ENCODE measurements around the gene MAPK8. TPM values are rescaled to one million over a fixed set of nuclear protein-coding genes. Genes with fewer than 3 reads are reported as not detected.

MAPK8 gene
- polyA plus RNA-seq, 2 of the 4 experiments (the other 2 are of a cell fraction), result 29.6 to 71.4 TPM

DNA sequence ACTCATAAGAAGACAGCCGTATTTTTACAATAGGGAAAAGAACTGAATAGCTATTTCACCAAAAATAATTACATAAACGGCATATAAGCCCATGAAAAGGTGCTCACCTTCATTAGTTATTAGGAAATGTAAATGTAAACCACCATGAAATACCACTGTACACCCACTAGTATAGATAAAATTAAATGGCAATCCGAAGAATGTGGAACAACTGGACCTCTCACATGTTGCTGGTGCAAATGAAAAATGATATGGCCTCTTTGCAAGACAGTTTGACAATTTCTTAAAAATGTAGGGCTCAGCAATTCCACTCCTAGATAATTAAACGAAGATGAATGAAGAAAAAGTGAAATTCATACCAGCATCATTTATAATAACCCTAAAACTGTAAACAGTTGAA is 91.8 kb downstream of the MAPK8 start (continued):
- TF ChIP-seq PHF8 (IDR thresholded peaks at IDR 0.05; ENCODE audit: borderline replicate concordance, low read depth), result no peak
- no peak for TF ChIP-seq CTCF (IDR thresholded peaks at IDR 0.05)
- no peak for TF ChIP-seq JUNB (IDR thresholded peaks at IDR 0.05)
- TF ChIP-seq HMGXB4 (CRISPR knock-in tag; IDR thresholded peaks at IDR 0.05; ENCODE audit: borderline replicate concordance), result no peak
- TF ChIP-seq RCOR1 (IDR thresholded peaks at IDR 0.05; ENCODE audit: low read depth, low read length), result no peak

GRCh38 chr10:48399056-48399541 is 92.6 kb downstream of the MAPK8 start:
- H3K9me3 ChIP-seq, result no peaks in the 10 kb centered on the region
- WGBS (ENCODE audit: missing lambda C conversion rate), result 90% methylated on average over 5 of the region's 5 CpGs
- DNase-seq (ENCODE audit: low read depth in 1 of 2, low spot score in 1 of 2) (no peak), ATAC-seq (peak; percentile 43 to 58; a peak in 4 of 6 replicates), FAIRE-seq (no peak)
- peaks cover 20% of the 10 kb centered on the region for H3K4me1 ChIP-seq
- no peak overlapping the region for H3K27ac ChIP-seq
- TF ChIP-seq ZC3H11A (IDR thresholded peaks at IDR 0.05) (no peak), RAD21 (conservative IDR thresholded peaks at IDR 0.05 in 1 of 2, IDR thresholded peaks at IDR 0.05 in 1 of 2) (no peak), GATA3 (IDR thresholded peaks at IDR 0.05; ENCODE audit: borderline replicate concordance) (no peak), CBX8 (IDR thresholded peaks at IDR 0.05) (no peak), ZSCAN20 (CRISPR knock-in tag; IDR thresholded peaks at IDR 0.05) (no peak), CTCF (IDR thresholded peaks at IDR 0.05) (no peak), TP53 (CRISPR knock-in tag; IDR thresholded peaks at IDR 0.05) (no peak), MAZ (IDR thresholded peaks at IDR 0.05; ENCODE audit: borderline replicate concordance, low read depth, low read length) (no peak), TFCP2L1 (CRISPR knock-in tag; IDR thresholded peaks at IDR 0.05) (no peak), ESRRA (IDR thresholded peaks at IDR 0.05; ENCODE audit: borderline replicate concordance, low read length) (no peak), BHLHE40 (IDR thresholded peaks at IDR 0.05; ENCODE audit: low read depth, low read length) (no peak), KDM5A (IDR thresholded peaks at IDR 0.05) (no peak), RFX5 (IDR thresholded peaks at IDR 0.05) (no peak)
- TF ChIP-seq, protein P1, sequence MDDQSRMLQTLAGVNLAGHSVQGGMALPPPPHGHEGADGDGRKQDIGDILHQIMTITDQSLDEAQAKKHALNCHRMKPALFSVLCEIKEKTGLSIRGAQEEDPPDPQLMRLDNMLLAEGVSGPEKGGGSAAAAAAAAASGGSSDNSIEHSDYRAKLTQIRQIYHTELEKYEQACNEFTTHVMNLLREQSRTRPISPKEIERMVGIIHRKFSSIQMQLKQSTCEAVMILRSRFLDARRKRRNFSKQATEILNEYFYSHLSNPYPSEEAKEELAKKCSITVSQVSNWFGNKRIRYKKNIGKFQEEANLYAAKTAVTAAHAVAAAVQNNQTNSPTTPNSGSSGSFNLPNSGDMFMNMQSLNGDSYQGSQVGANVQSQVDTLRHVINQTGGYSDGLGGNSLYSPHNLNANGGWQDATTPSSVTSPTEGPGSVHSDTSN (IDR thresholded peaks at IDR 0.05), result no peak
- no peak overlapping the region for H3K4me2 ChIP-seq
- ChIA-PET POLR2A (no interaction called here), CTCF (no interaction called here)
- H3K4me3 ChIP-seq, result no peak overlapping the region

- DNase-seq (ENCODE audit: low read depth in 1 of 2, low spot score in 1 of 2) (no peak), FAIRE-seq (no peak), ATAC-seq (peak; percentile 29 to 50; a peak in 4 of 6 replicates)
- Histone ChIP-seq H3K4me2 (peak overlapping the region; percentile 31), H3K4me3 (no peak overlapping the region), H3K9me3 (no peaks in the 10 kb centered on the region), H3K4me1 (peaks cover 20% of the 10 kb centered on the region), H3K27ac (no peak overlapping the region)
- ChIA-PET POLR2A (no interaction called here), CTCF (no interaction called here)
- WGBS (ENCODE audit: missing lambda C conversion rate), result 91% methylated on average over 1 of the region's 1 CpG
- TF ChIP-seq CHD2 (IDR thresholded peaks at IDR 0.05; ENCODE audit: low read length, partially characterized antibody) (no peak), POLR2AphosphoS2 (conservative IDR thresholded peaks at IDR 0.05; ENCODE audit: low read length) (no peak), CTCF (IDR thresholded peaks at IDR 0.05) (no peak), HOXB13 (CRISPR knock-in tag; IDR thresholded peaks at IDR 0.05; ENCODE audit: low read depth) (no peak), GATA3 (IDR thresholded peaks at IDR 0.05; ENCODE audit: borderline replicate concordance) (no peak), ELK1 (IDR thresholded peaks at IDR 0.05; ENCODE audit: low read depth, low read length) (no peak), RFX5 (IDR thresholded peaks at IDR 0.05) (no peak), HOXA7 (CRISPR knock-in tag; IDR thresholded peaks at IDR 0.05) (no peak), HES2 (IDR thresholded peaks at IDR 0.05) (no peak), NR3C1 (IDR thresholded peaks at IDR 0.05) (no peak)
Measured at GRCh38 chr10:48399551-48399950, 93.1 kb downstream of the MAPK8 start.

All from A549 (cell line).